Measurements from ENCODE around the gene OSBPL9. TPM values are rescaled to one million over a fixed set of nuclear protein-coding genes. Genes with fewer than 3 reads are reported as not detected.

OSBPL9 gene
- total RNA-seq, 4 donors from 2014 or later = 47.6 to 88.4 (median 56.8) TPM

- DNase-seq (ENCODE audit: low spot score) (no peak), ATAC-seq (ENCODE audit: low FRiP score) (no peak)
- TF ChIP-seq CTCF (IDR thresholded peaks at IDR 0.05) = no peak
Observed at GRCh38 chr1:51663721-51664120, 46.8 kb downstream of the OSBPL9 start.

GRCh38 chr1:51664421-51665240, 47.7 kb downstream of the OSBPL9 start:
- ATAC-seq (ENCODE audit: low FRiP score) (no peak), DNase-seq (ENCODE audit: low spot score) (no peak)
- TF ChIP-seq CTCF (IDR thresholded peaks at IDR 0.05) = no peak

GRCh38 chr1:51666478-51666877, 49.6 kb downstream of the OSBPL9 start:
- DNase-seq (ENCODE audit: low spot score) = no peak
- no peak for TF ChIP-seq CTCF (IDR thresholded peaks at IDR 0.05)
- ATAC-seq (ENCODE audit: low FRiP score) = no peak

GRCh38 chr1:51667561-51667960, 50.7 kb downstream of the OSBPL9 start:
- TF ChIP-seq CTCF (IDR thresholded peaks at IDR 0.05) = no peak
- DNase-seq (ENCODE audit: low spot score) = no peak
- ATAC-seq (ENCODE audit: low FRiP score) = no peak

GRCh38 chr1:51669272-51669671, 52.4 kb downstream of the OSBPL9 start:
- no peak for TF ChIP-seq CTCF (IDR thresholded peaks at IDR 0.05)
- no peak for ATAC-seq (ENCODE audit: low FRiP score)
- no peak for DNase-seq (ENCODE audit: low spot score)

GRCh38 chr1:51669816-51670215, 52.9 kb downstream of the OSBPL9 start:
- no peak for TF ChIP-seq CTCF (IDR thresholded peaks at IDR 0.05)
- ATAC-seq (ENCODE audit: low FRiP score) (no peak), DNase-seq (ENCODE audit: low spot score) (no peak)
